GM18499 (cell line): ENCODE measurements around the gene HTRA1.

ENCODE experiments used
- ATAC-seq: cut with Tn5 transposase; IDR thresholded peaks from one replicate; pipeline ENCODE4 v1.9.1; 2021; ENCODE audit warnings: moderate number of reproducible peaks; ENCODE audit not compliant: insufficient read depth, unreplicated experiment

HTRA1 gene

GRCh38 chr10:122546242-122546641 is 84.9 kb downstream of the HTRA1 start:
- no peak for ATAC-seq

- no peak for ATAC-seq
These were observed 87.2 kb downstream of the HTRA1 start for GRCh38 chr10:122548407-122549085.

- ATAC-seq, result no peak
These were observed 88.3 kb downstream of the HTRA1 start for GRCh38 chr10:122549636-122550035.

GRCh38 chr10:122550427-122550826 is 89.1 kb downstream of the HTRA1 start:
- ATAC-seq, result no peak

GRCh38 chr10:122550983-122551382 is 89.6 kb downstream of the HTRA1 start:
- no peak for ATAC-seq

GRCh38 chr10:122551450-122551849 is 90.1 kb downstream of the HTRA1 start:
- no peak for ATAC-seq

GRCh38 chr10:122553341-122553740 is 92.0 kb downstream of the HTRA1 start:
- ATAC-seq, result no peak

GRCh38 chr10:122554131-122555036 is 93.0 kb downstream of the HTRA1 start:
- ATAC-seq, result no peak

GRCh38 chr10:122555442-122555841 is 94.1 kb downstream of the HTRA1 start:
- ATAC-seq, result no peak

- no peak for ATAC-seq
These were observed 96.2 kb downstream of the HTRA1 start for GRCh38 chr10:122557516-122557915.

GRCh38 chr10:122558452-122558851 is 97.1 kb downstream of the HTRA1 start:
- ATAC-seq, result no peak

- ATAC-seq, result no peak
These were observed 97.9 kb downstream of the HTRA1 start for GRCh38 chr10:122559228-122559627.

- ATAC-seq, result no peak
These were observed 99.0 kb downstream of the HTRA1 start, which contains the start of gene DMBT1 for GRCh38 chr10:122560279-122560804. DMBT1 (plus strand) TSS chr10:122560754; CDS start chr10:122560771, 17 bp downstream.

GRCh38 chr10:122561212-122561611 is 99.9 kb downstream of the HTRA1 start:
- no peak for ATAC-seq

- ATAC-seq, result no peak
These were observed 100.4 kb downstream of the HTRA1 start for GRCh38 chr10:122561792-122562191.
